ENCODE data around the gene THG1L. TPM values are rescaled to one million over a fixed set of nuclear protein-coding genes. Genes with fewer than 3 reads are reported as not detected.

The THG1L gene
- total and polyA plus RNA-seq, 2 donors (not counting 1 experiment from before 2014, with no cell fraction given), result 5.1 to 14.6 TPM

DNA sequence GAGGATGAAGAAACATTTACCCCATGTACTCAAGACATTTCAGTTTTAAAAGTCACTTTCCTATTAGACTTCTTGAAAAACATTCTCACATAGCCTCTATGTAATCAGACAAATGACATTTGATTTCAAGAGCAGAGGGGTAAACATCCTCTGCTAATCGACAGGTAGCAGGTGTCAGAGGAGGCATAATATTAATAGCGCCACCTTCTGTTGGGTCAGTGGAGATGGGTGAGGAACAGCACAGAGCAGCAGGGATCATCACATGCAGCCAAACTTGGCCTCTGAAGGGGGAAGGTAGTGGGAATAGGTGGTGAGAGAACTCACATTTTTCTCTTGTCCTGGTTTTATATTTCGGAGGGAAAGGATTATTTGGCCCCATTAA, 9.0 kb downstream of the THG1L start:
- no peak overlapping the region for H3K27ac Mint-ChIP-seq
- peak; percentile 53 for DNase-seq
- ATAC-seq (ENCODE audit: low read depth), result no peak
- H3K4me1 Mint-ChIP-seq, result peaks cover 19% of the 10 kb centered on the region
- ChIA-PET CTCF (interaction anchor here (6.5 to 9.0 kb wide), 2 partner anchors 71 to 308 kb away, joined by 93 to 100 read pairs; partner anchors contain the start of gene C5orf52), POLR2A (no interaction called here)
- H3K9me3 ChIP-seq (ENCODE audit: control extremely low read depth in 1 of 3, control insufficient read depth in 2 of 3, insufficient read depth in 1 of 3, low read length in 2 of 3), result no peaks in the 10 kb centered on the region
- no peak overlapping the region for H3K4me3 Mint-ChIP-seq
- H4K20me1 ChIP-seq (ENCODE audit: control insufficient read depth, insufficient read depth, low read length, poor library complexity, severe bottlenecking), result no peaks in the 10 kb centered on the region
- peaks cover 8% of the 10 kb centered on the region for H3K79me2 ChIP-seq (ENCODE audit: control insufficient read depth, insufficient read depth, low read length)
- no peaks in the 10 kb centered on the region for H3K27me3 Mint-ChIP-seq
- WGBS (ENCODE audit: insufficient coverage), result 76% methylated on average over 3 of the region's 3 CpGs
- H3K27me3 ChIP-seq (replicated peaks in 1 of 4; ENCODE audit: control extremely low read depth in 1 of 4, control insufficient read depth in 3 of 4, insufficient read depth in 4 of 4, low read length in 3 of 4), result no peaks in the 10 kb centered on the region
- intact Hi-C loops (cut with micrococcal nuclease), result loop anchor here (5.0 kb wide), 1 partner anchor 238 kb away; no protein-coding TSS in a partner anchor
- H3K4me3 ChIP-seq (ENCODE audit: control extremely low read depth in 1 of 5, extremely low read depth in 1 of 5, insufficient read depth in 1 of 5, low read depth in 2 of 5, low read length in 4 of 5), result no peak overlapping the region
- no peak overlapping the region for H2AFZ ChIP-seq (ENCODE audit: insufficient read depth, low read depth, low read length, poor library complexity, severe bottlenecking)
- no peak overlapping the region for H3K27ac ChIP-seq (ENCODE audit: low read length in 2 of 2)
- no peak overlapping the region for H3K4me2 ChIP-seq (replicated peaks; ENCODE audit: low read depth, low read length, poor library complexity, severe bottlenecking)
- TF ChIP-seq, protein P1, sequence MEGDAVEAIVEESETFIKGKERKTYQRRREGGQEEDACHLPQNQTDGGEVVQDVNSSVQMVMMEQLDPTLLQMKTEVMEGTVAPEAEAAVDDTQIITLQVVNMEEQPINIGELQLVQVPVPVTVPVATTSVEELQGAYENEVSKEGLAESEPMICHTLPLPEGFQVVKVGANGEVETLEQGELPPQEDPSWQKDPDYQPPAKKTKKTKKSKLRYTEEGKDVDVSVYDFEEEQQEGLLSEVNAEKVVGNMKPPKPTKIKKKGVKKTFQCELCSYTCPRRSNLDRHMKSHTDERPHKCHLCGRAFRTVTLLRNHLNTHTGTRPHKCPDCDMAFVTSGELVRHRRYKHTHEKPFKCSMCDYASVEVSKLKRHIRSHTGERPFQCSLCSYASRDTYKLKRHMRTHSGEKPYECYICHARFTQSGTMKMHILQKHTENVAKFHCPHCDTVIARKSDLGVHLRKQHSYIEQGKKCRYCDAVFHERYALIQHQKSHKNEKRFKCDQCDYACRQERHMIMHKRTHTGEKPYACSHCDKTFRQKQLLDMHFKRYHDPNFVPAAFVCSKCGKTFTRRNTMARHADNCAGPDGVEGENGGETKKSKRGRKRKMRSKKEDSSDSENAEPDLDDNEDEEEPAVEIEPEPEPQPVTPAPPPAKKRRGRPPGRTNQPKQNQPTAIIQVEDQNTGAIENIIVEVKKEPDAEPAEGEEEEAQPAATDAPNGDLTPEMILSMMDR (IDR thresholded peaks at IDR 0.05), result peak; percentile 58
- TF ChIP-seq EZH2 (IDR thresholded peaks at IDR 0.05; ENCODE audit: borderline replicate concordance, insufficient read depth, low read depth, low read length, poor library complexity, severe bottlenecking), result no peak
- peaks cover 2 to 14% of the 10 kb centered on the region in 2 experiments for H3K36me3 ChIP-seq (replicated peaks in 1 of 2; ENCODE audit: control extremely low read depth in 1 of 2, control insufficient read depth in 1 of 2, extremely low read depth in 1 of 2, insufficient read depth in 2 of 2, low read length in 1 of 2)
- no peak overlapping the region for H3K9ac ChIP-seq (ENCODE audit: low read length)
- no peaks in the 10 kb centered on the region for H3K9me3 Mint-ChIP-seq (ENCODE audit: insufficient read depth)
- peaks cover 12 to 13% of the 10 kb centered on the region in 2 donors for H3K4me1 ChIP-seq (ENCODE audit: control insufficient read depth in 2 of 2, insufficient read depth in 2 of 2, low read length in 2 of 2)

DNA sequence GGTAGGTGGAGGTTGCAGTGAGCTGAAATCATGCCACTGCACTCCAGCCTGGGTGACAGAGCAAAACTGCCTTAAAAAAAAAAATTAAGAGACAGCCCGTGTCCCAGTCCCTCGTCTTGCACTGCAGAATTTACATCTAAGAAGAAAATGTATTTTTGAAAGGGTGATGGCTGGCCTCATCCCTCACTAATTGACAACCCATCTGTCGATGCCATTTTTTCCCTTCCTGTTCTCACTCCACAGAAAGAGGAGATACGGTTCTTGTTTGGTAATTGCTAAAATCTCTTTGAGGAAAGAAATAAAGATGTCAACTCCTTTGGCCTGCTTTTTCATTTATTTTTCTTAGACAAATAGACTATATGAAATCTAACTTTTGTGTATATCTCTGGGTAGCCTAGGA, 9.9 kb downstream of the THG1L start:
- ATAC-seq (ENCODE audit: low read depth), result no peak
- Mint-ChIP-seq H3K4me1 (peaks cover 22% of the 10 kb centered on the region), H3K27ac (no peak overlapping the region), H3K9me3 (ENCODE audit: insufficient read depth) (no peaks in the 10 kb centered on the region), H3K4me3 (no peak overlapping the region), H3K27me3 (no peaks in the 10 kb centered on the region)
- Histone ChIP-seq H3K27ac (ENCODE audit: low read length in 2 of 2) (no peak overlapping the region), H3K36me3 (replicated peaks in 1 of 2; ENCODE audit: control extremely low read depth in 1 of 2, control insufficient read depth in 1 of 2, extremely low read depth in 1 of 2, insufficient read depth in 2 of 2, low read length in 1 of 2) (peaks cover 0 to 9% of the 10 kb centered on the region in 2 experiments), H3K4me3 (ENCODE audit: control extremely low read depth in 1 of 5, extremely low read depth in 1 of 5, insufficient read depth in 1 of 5, low read depth in 2 of 5, low read length in 4 of 5) (no peak overlapping the region), H2AFZ (ENCODE audit: insufficient read depth, low read depth, low read length, poor library complexity, severe bottlenecking) (no peak overlapping the region), H4K20me1 (ENCODE audit: control insufficient read depth, insufficient read depth, low read length, poor library complexity, severe bottlenecking) (no peaks in the 10 kb centered on the region), H3K79me2 (ENCODE audit: control insufficient read depth, insufficient read depth, low read length) (peaks cover 8% of the 10 kb centered on the region), H3K9me3 (ENCODE audit: control extremely low read depth in 1 of 3, control insufficient read depth in 2 of 3, insufficient read depth in 1 of 3, low read length in 2 of 3) (no peaks in the 10 kb centered on the region), H3K27me3 (replicated peaks in 1 of 4; ENCODE audit: control extremely low read depth in 1 of 4, control insufficient read depth in 3 of 4, insufficient read depth in 4 of 4, low read length in 3 of 4) (no peaks in the 10 kb centered on the region), H3K9ac (ENCODE audit: low read length) (no peak overlapping the region), H3K4me1 (ENCODE audit: control insufficient read depth in 2 of 2, insufficient read depth in 2 of 2, low read length in 2 of 2) (peaks cover 12 to 13% of the 10 kb centered on the region in 2 donors), H3K4me2 (replicated peaks; ENCODE audit: low read depth, low read length, poor library complexity, severe bottlenecking) (no peak overlapping the region)
- intact Hi-C loops (cut with micrococcal nuclease), result loop anchor here (5.0 kb wide), 1 partner anchor 239 kb away; no protein-coding TSS in a partner anchor
- POLR2A ChIA-PET, result interaction anchor here (0.7 to 0.8 kb wide), 2 partner anchors 10 to 92 kb away, joined by 3 to 5 read pairs; partner anchors contain the start of gene THG1L
- DNase-seq, result no peak
- TF ChIP-seq EZH2 (IDR thresholded peaks at IDR 0.05; ENCODE audit: borderline replicate concordance, insufficient read depth, low read depth, low read length, poor library complexity, severe bottlenecking), result no peak
- TF ChIP-seq, protein P1 (IDR thresholded peaks at IDR 0.05), result no peak
- CTCF ChIA-PET, result interaction anchor here (0.7 to 9.0 kb wide), 11 partner anchors 10 to 537 kb away, joined by 3 to 100 read pairs (median 6); partner anchors contain the start of genes C5orf52 and THG1L
- whole genome bisulfite sequencing (ENCODE audit: insufficient coverage), result no CpG with 5 or more reads among the region's 4 CpGs

Measured in B cell (primary cell).